ENCODE data around the gene CEBPG. TPM values are rescaled to one million over a fixed set of nuclear protein-coding genes. Genes with fewer than 3 reads are reported as not detected.

The CEBPG gene
- total RNA-seq (2021): 31.0 and 33.4 TPM in 2 replicates
- percentile 96 among the genes with signal in this experiment for Bru-seq, nascent RNA
- BruChase-seq, experiment 1, labeled RNA remaining after a 2-hour chase: percentile 97 among the genes with signal in this experiment
- BruChase-seq, experiment 2, labeled RNA remaining after a 6-hour chase: percentile 97 among the genes with signal in this experiment
- long read RNA-seq, full-length matches to known transcripts: 58 of 64 reads
- long read RNA-seq, partial matches to known transcripts: 4 of 64 reads
- long read RNA-seq, other reads (novel, unspliced or antisense): 2 of 64 reads

DNA sequence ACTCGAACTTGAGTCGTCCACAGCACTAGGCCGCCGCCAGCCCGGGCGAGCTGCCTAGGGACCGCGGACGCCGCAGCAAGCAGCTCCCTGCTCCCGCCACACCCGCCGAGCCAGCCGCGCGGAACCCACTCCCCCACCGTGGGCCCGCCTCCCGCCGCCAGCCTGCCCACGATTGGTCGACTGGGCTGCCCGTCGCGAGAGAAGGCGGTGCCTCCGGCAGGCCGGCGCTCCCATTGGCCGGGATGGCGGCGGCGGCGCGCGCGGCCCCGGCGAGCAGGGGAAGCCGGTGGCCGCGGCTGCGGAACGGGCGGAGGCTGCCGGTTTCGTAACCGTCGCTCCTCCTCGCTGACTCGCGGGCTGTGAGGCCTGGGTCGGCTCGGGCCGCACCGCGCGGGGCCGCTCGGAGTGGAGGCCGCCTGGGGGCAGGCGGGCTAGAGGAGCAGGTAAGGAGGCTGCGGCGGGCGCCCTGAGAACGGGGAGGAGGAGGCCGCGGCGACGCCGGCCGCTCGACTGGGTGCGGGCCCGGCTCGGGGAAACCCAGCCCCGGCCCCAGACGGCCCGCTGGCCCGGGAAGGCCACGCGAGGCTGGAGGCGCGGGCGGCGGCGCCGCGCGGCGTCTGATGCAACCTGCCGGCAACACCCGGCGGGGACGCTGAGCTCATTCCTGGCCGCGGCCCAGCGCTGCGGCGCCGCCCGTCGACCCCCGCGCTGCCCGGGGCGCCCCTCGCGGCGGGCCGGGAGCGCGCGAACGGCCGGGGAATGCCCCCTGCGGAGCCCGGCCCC lies at the start of gene CEBPG:
CEBPG (plus strand) TSS at position 257 of the 783 bp plus-strand sequence. CDS start 5,531 bp downstream, outside the sequence.
- Histone ChIP-seq H4K20me1 (ENCODE audit: insufficient read depth) (peaks cover 40% of the 10 kb centered on the region), H3K9me3 (ENCODE audit: insufficient read depth, low read depth) (no peaks in the 10 kb centered on the region), H3K4me3 (peak within 1 kb of the TSS; percentile 95), H3K79me2 (ENCODE audit: low read depth) (peaks cover 46% of the 10 kb centered on the region), H3K27me3 (ENCODE audit: insufficient read depth, low read depth) (no peaks in the 10 kb centered on the region), H2AFZ (peak within 1 kb of the TSS; percentile 82), H3K36me3 (ENCODE audit: low read depth) (no peaks in the 10 kb centered on the region), H3K4me1 (replicated peaks; ENCODE audit: insufficient read depth) (peaks cover 34% of the 10 kb centered on the region), H3F3A (ENCODE audit: insufficient read depth, low read depth) (peaks cover 31% of the 10 kb centered on the region; the same call in 1 of the 2 replicates), H3K9me2 (ENCODE audit: insufficient read depth) (no peaks in the 10 kb centered on the region), H3K4me2 (peak within 1 kb of the TSS; percentile 96), H3K27ac (peak within 1 kb of the TSS; percentile 98)
- BruUV-seq (replicated peaks): no TSS peak
- POLR2A ChIA-PET (ENCODE audit: unreplicated experiment): interaction anchor here (0.5 to 0.8 kb wide), 7 partner anchors 30 to 1102 kb away, joined by 3 to 8 read pairs (median 5); no protein-coding TSS in a partner anchor
- DNase-seq: peak; percentile 67 to 97
- TF ChIP-seq, protein P1, sequence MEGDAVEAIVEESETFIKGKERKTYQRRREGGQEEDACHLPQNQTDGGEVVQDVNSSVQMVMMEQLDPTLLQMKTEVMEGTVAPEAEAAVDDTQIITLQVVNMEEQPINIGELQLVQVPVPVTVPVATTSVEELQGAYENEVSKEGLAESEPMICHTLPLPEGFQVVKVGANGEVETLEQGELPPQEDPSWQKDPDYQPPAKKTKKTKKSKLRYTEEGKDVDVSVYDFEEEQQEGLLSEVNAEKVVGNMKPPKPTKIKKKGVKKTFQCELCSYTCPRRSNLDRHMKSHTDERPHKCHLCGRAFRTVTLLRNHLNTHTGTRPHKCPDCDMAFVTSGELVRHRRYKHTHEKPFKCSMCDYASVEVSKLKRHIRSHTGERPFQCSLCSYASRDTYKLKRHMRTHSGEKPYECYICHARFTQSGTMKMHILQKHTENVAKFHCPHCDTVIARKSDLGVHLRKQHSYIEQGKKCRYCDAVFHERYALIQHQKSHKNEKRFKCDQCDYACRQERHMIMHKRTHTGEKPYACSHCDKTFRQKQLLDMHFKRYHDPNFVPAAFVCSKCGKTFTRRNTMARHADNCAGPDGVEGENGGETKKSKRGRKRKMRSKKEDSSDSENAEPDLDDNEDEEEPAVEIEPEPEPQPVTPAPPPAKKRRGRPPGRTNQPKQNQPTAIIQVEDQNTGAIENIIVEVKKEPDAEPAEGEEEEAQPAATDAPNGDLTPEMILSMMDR (conservative IDR thresholded peaks at IDR 0.05): no peak
- no peak for TF ChIP-seq EZH2 (IDR thresholded peaks at IDR 0.05; ENCODE audit: low read depth)
- CTCF ChIA-PET: interaction anchor here (0.5 to 1.6 kb wide), 4 partner anchors 50 to 1767 kb away, joined by 3 to 15 read pairs (median 4); no protein-coding TSS in a partner anchor
- intact Hi-C loops (cut with micrococcal nuclease; ENCODE audit: unreplicated experiment): loop anchor here (2.0 kb wide), 1 partner anchor 71 kb away; the partner anchor contains the start of gene CEBPA

DNA sequence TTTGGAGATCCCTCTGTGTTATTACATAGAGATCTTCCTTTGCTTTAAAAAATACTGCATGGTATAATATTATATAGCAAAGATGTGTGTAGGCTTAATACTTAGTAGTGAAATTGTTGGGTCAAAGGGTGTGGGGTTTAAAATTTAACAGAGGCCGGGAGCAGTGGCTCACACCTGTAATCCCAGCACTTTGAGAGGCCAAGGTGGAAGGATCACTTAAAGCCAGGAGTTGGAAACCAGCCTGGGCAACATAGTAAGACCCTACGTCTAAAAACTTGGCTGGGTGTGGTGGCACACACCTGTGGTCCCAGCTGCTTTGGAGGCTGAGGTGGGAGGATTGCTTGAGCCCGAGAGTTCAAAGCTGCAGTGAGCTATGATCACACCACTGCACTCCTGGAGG lies 48.9 kb upstream of the CEBPG start:
- intact Hi-C loops (cut with micrococcal nuclease; ENCODE audit: unreplicated experiment): no loop called here
- BruUV-seq (replicated peaks): no TSS peak
- CTCF ChIA-PET: interaction anchor here (1.0 kb wide), 1 partner anchor 49 kb away, joined by 3 read pairs; the partner anchor contains the start of gene CEBPG

GRCh38 chr19:33325920-33326319 lies 47.6 kb upstream of the CEBPG start:
- CTCF ChIA-PET: no interaction called here
- intact Hi-C loops (cut with micrococcal nuclease; ENCODE audit: unreplicated experiment): no loop called here

More for the DNA sequence above, 48.9 kb upstream of the CEBPG start:
- Histone ChIP-seq H4K20me1 (ENCODE audit: insufficient read depth) (no peaks in the 10 kb centered on the region), H3K9me2 (ENCODE audit: insufficient read depth) (no peaks in the 10 kb centered on the region), H3K4me3 (no peak overlapping the region), H3K27me3 (ENCODE audit: insufficient read depth, low read depth) (no peaks in the 10 kb centered on the region), H3F3A (ENCODE audit: insufficient read depth, low read depth) (no peaks in the 10 kb centered on the region), H2AFZ (no peak overlapping the region), H3K27ac (no peak overlapping the region), H3K4me1 (replicated peaks; ENCODE audit: insufficient read depth) (no peaks in the 10 kb centered on the region), H3K36me3 (ENCODE audit: low read depth) (no peaks in the 10 kb centered on the region), H3K79me2 (ENCODE audit: low read depth) (no peaks in the 10 kb centered on the region), H3K4me2 (no peak overlapping the region), H3K9me3 (ENCODE audit: insufficient read depth, low read depth) (no peaks in the 10 kb centered on the region; the same call in 1 of the 2 replicates)
- no peak for DNase-seq
- POLR2A ChIA-PET (ENCODE audit: unreplicated experiment): no interaction called here
- no peak for TF ChIP-seq EZH2 (IDR thresholded peaks at IDR 0.05; ENCODE audit: low read depth)

GRCh38 chr19:33329060-33329459 lies 44.4 kb upstream of the CEBPG start:
- Histone ChIP-seq H3K27me3 (ENCODE audit: insufficient read depth, low read depth) (no peaks in the 10 kb centered on the region), H3K4me3 (no peak overlapping the region), H2AFZ (no peak overlapping the region), H3K4me2 (no peak overlapping the region), H4K20me1 (ENCODE audit: insufficient read depth) (no peaks in the 10 kb centered on the region), H3K9me3 (ENCODE audit: insufficient read depth, low read depth) (no peaks in the 10 kb centered on the region; the same call in 1 of the 2 replicates), H3K4me1 (replicated peaks; ENCODE audit: insufficient read depth) (no peaks in the 10 kb centered on the region), H3K9me2 (ENCODE audit: insufficient read depth) (no peaks in the 10 kb centered on the region), H3F3A (ENCODE audit: insufficient read depth, low read depth) (no peaks in the 10 kb centered on the region), H3K36me3 (ENCODE audit: low read depth) (no peaks in the 10 kb centered on the region), H3K79me2 (ENCODE audit: low read depth) (no peaks in the 10 kb centered on the region), H3K27ac (no peak overlapping the region)
- intact Hi-C loops (cut with micrococcal nuclease; ENCODE audit: unreplicated experiment): no loop called here
- ChIA-PET CTCF (no interaction called here), POLR2A (ENCODE audit: unreplicated experiment) (no interaction called here)
- DNase-seq: no peak
- TF ChIP-seq, protein P1 (conservative IDR thresholded peaks at IDR 0.05): no peak
- TF ChIP-seq EZH2 (IDR thresholded peaks at IDR 0.05; ENCODE audit: low read depth): no peak
- BruUV-seq (replicated peaks): no TSS peak

More at GRCh38 chr19:33325920-33326319, 47.6 kb upstream of the CEBPG start:
- H3K9me3 ChIP-seq (ENCODE audit: insufficient read depth, low read depth): no peaks in the 10 kb centered on the region; the same call in 1 of the 2 replicates
- no peaks in the 10 kb centered on the region for H3K9me2 ChIP-seq (ENCODE audit: insufficient read depth)
- no peak for TF ChIP-seq EZH2 (IDR thresholded peaks at IDR 0.05; ENCODE audit: low read depth)
- H3K27ac ChIP-seq: no peak overlapping the region
- H3F3A ChIP-seq (ENCODE audit: insufficient read depth, low read depth): no peaks in the 10 kb centered on the region
- no peaks in the 10 kb centered on the region for H4K20me1 ChIP-seq (ENCODE audit: insufficient read depth)
- H3K79me2 ChIP-seq (ENCODE audit: low read depth): no peaks in the 10 kb centered on the region
- H3K27me3 ChIP-seq (ENCODE audit: insufficient read depth, low read depth): no peaks in the 10 kb centered on the region
- H3K4me2 ChIP-seq: no peak overlapping the region
- POLR2A ChIA-PET (ENCODE audit: unreplicated experiment): no interaction called here
- H3K4me3 ChIP-seq: no peak overlapping the region
- no peaks in the 10 kb centered on the region for H3K36me3 ChIP-seq (ENCODE audit: low read depth)
- DNase-seq: no peak
- no peaks in the 10 kb centered on the region for H3K4me1 ChIP-seq (replicated peaks; ENCODE audit: insufficient read depth)
- H2AFZ ChIP-seq: no peak overlapping the region
- no TSS peak for BruUV-seq (replicated peaks)
